IMR-90 (cell line): ENCODE measurements around the gene RADIL. TPM values are rescaled to one million over a fixed set of nuclear protein-coding genes. Genes with fewer than 3 reads are reported as not detected.

Source experiments
- ATAC-seq: fragments of 200-7000 bp; cut with Tn5 transposase; 2 replicates; pipeline ENCODE4 v1.9.1; 2020; ENCODE audit warnings: low read depth, mild to moderate bottlenecking, moderate library complexity
- BruUV-seq: library from RNA; stranded (reverse); fragments of 400-500 nt; replicated peaks from 2 replicates; lab custom pipeline; 2021; lab: Mats Ljungman, UMichigan
- CTCF ChIA-PET: fragments of 300-600 bp; formaldehyde crosslinking; extraction: SDS; loops from one replicate; lab custom pipeline; 2021; ENCODE audit warnings: antibody characterized with exemption; lab: Yijun Ruan, JAX
- POLR2A ChIA-PET: fragments of 300-600 bp; sonication (Branson Sonifier 250); formaldehyde crosslinking; loops from one replicate; lab custom pipeline; 2022; ENCODE audit warnings: antibody characterized with exemption; ENCODE audit not compliant: unreplicated experiment; lab: Charles Lee
- DNase-seq: peaks from one replicate; pipeline ENCODE4 v3.0.0; 2013
- H2AFZ ChIP-seq: replicated peaks from 2 replicates; pipeline ENCODE3; 2013; ENCODE audit warnings: low read length, mild to moderate bottlenecking; ENCODE audit not compliant: poor library complexity
- H2AK5ac ChIP-seq: 2 replicates; pipeline ENCODE4 v1.6.1; 2013; ENCODE audit warnings: low read depth, low read length, inconsistent platforms
- H2AK9ac ChIP-seq: replicated peaks from 2 replicates; pipeline ENCODE3; 2013; ENCODE audit warnings: mild to moderate bottlenecking, low read depth, low read length, moderate library complexity; ENCODE audit not compliant: poor library complexity
- H2BK120ac ChIP-seq: 2 replicates; pipeline ENCODE4 v1.6.1; 2013; ENCODE audit warnings: low read depth, low read length, inconsistent platforms
- H2BK15ac ChIP-seq: 3 replicates; pipeline ENCODE4 v1.6.1; 2013; ENCODE audit warnings: low read depth, low read length, inconsistent platforms
- H2BK20ac ChIP-seq: 2 replicates; pipeline ENCODE4 v1.6.1; 2013; ENCODE audit warnings: low read depth, mild to moderate bottlenecking, inconsistent platforms, low read length, moderate library complexity
- H2BK5ac ChIP-seq: 2 replicates; pipeline ENCODE4 v1.6.1; 2013; ENCODE audit warnings: mild to moderate bottlenecking, low read depth, low read length, inconsistent platforms; ENCODE audit not compliant: poor library complexity, severe bottlenecking
- H3K14ac ChIP-seq: replicated peaks from 2 replicates; pipeline ENCODE4 v1.6.1; 2013; ENCODE audit warnings: low read depth, low read length, inconsistent platforms
- H3K18ac ChIP-seq: 2 replicates; pipeline ENCODE4 v1.6.1; 2013; ENCODE audit warnings: low read depth, low read length, control low read depth
- H3K23ac ChIP-seq: 2 replicates; pipeline ENCODE4 v1.6.1; 2013; ENCODE audit warnings: low read depth, low read length, inconsistent platforms
- H3K27ac ChIP-seq: 2 replicates; pipeline ENCODE4 v1.5.1; 2013; ENCODE audit warnings: mild to moderate bottlenecking, control low read depth, low read length; ENCODE audit not compliant: insufficient read depth
- H3K27me3 ChIP-seq: 2 replicates; pipeline ENCODE4 v1.6.1; 2013; ENCODE audit warnings: low read length; ENCODE audit not compliant: control insufficient read depth, insufficient read depth
- H3K36me3 ChIP-seq: 2 replicates; pipeline ENCODE4 v1.6.1; 2013; ENCODE audit warnings: low read length, mixed read lengths; ENCODE audit not compliant: control insufficient read depth, insufficient read depth
- H3K4ac ChIP-seq: 2 replicates; pipeline ENCODE4 v1.6.1; 2013; ENCODE audit warnings: low read depth, low read length, inconsistent platforms
- H3K4me1 ChIP-seq: 2 replicates; pipeline ENCODE4 v1.6.1; 2013; ENCODE audit warnings: low read length, mixed read lengths; ENCODE audit not compliant: control insufficient read depth, insufficient read depth
- H3K4me2 ChIP-seq: 2 replicates; pipeline ENCODE4 v1.6.1; 2013; ENCODE audit warnings: low read depth, mild to moderate bottlenecking, control low read depth, low read length, moderate library complexity
- H3K4me3 ChIP-seq: 2 replicates; pipeline ENCODE4 v1.5.1; 2013; ENCODE audit warnings: low read depth, mild to moderate bottlenecking, control low read depth, low read length, moderate library complexity; ENCODE audit not compliant: insufficient read depth
- H3K56ac ChIP-seq: 2 replicates; pipeline ENCODE4 v1.6.1; 2013; ENCODE audit warnings: low read length, inconsistent platforms; ENCODE audit not compliant: insufficient read depth; ENCODE audit errors: extremely low read depth
- H3K79me1 ChIP-seq, 2 experiments: 2 replicates each; pipeline ENCODE4 v1.6.1; 2013; ENCODE audit warnings: low read length in 2 of 2, inconsistent platforms in 1 of 2, low read depth in 1 of 2
- H3K9ac ChIP-seq: 2 replicates; pipeline ENCODE4 v1.6.1; 2013; ENCODE audit warnings: low read depth, low read length, control low read depth
- H3K9me1 ChIP-seq: 2 replicates; pipeline ENCODE4 v1.6.1; 2013; ENCODE audit warnings: low read length, inconsistent platforms; ENCODE audit not compliant: insufficient read depth
- H3K9me3 ChIP-seq: 2 replicates; pipeline ENCODE4 v1.6.1; 2013; ENCODE audit warnings: low read length; ENCODE audit not compliant: control insufficient read depth, insufficient read depth
- H4K20me1 ChIP-seq: 2 replicates; pipeline ENCODE4 v1.6.1; 2013; ENCODE audit warnings: low read length, inconsistent platforms; ENCODE audit not compliant: insufficient read depth
- H4K5ac ChIP-seq: 2 replicates; pipeline ENCODE4 v1.6.1; 2013; ENCODE audit warnings: mild to moderate bottlenecking, low read depth, low read length, control low read depth
- H4K8ac ChIP-seq, 2 experiments: 2 replicates each; pipeline ENCODE4 v1.6.1; 2013; ENCODE audit warnings: low read depth in 2 of 2, low read length in 2 of 2, control low read depth in 1 of 2, inconsistent platforms in 1 of 2
- H4K91ac ChIP-seq: 2 replicates; pipeline ENCODE4 v1.6.1; 2013; ENCODE audit warnings: low read depth, low read length, inconsistent platforms; ENCODE audit not compliant: insufficient read depth
- BHLHE40 ChIP-seq: fragments of 150-350 bp; IDR thresholded peaks from 2 replicates; pipeline ENCODE4 v1.6.1; 2016; ENCODE audit warnings: mild to moderate bottlenecking, low read depth, low read length
- CEBPB ChIP-seq: IDR thresholded peaks from 2 replicates; pipeline ENCODE4 v1.6.1; 2012; ENCODE audit warnings: low read depth, low read length, improper control_type of control experiment
- CHD1 ChIP-seq: IDR thresholded peaks from 2 replicates; pipeline ENCODE4 v1.6.1; 2012; ENCODE audit warnings: low read depth, low read length, improper control_type of control experiment
- CTCF ChIP-seq: conservative IDR thresholded peaks from 2 replicates; pipeline ENCODE4 v1.5.1; 2012; ENCODE audit warnings: mild to moderate bottlenecking, low read depth, low read length, improper control_type of control experiment
- MAFK ChIP-seq: IDR thresholded peaks from 2 replicates; pipeline ENCODE4 v1.6.1; 2012; ENCODE audit warnings: low read depth, low read length, improper control_type of control experiment
- MAZ ChIP-seq: IDR thresholded peaks from 2 replicates; pipeline ENCODE4 v1.6.1; 2012; ENCODE audit warnings: low read depth, mild to moderate bottlenecking, low read length, improper control_type of control experiment, moderate library complexity, borderline replicate concordance
- MXI1 ChIP-seq: IDR thresholded peaks from 2 replicates; pipeline ENCODE4 v1.6.1; 2012; ENCODE audit warnings: low read depth, mild to moderate bottlenecking, low read length, moderate library complexity, borderline replicate concordance
- NFE2L2 ChIP-seq: fragments of 150-350 bp; IDR thresholded peaks from 2 replicates; pipeline ENCODE4 v1.6.1; 2016; ENCODE audit warnings: low read depth, mild to moderate bottlenecking, low read length
- RAD21 ChIP-seq: IDR thresholded peaks from 2 replicates; pipeline ENCODE4 v1.6.1; 2012; ENCODE audit warnings: low read length, improper control_type of control experiment
- RCOR1 ChIP-seq: IDR thresholded peaks from 2 replicates; pipeline ENCODE4 v1.6.1; 2012; ENCODE audit warnings: mild to moderate bottlenecking, low read length, improper control_type of control experiment; ENCODE audit not compliant: insufficient replicate concordance
- RFX5 ChIP-seq: IDR thresholded peaks from 2 replicates; pipeline ENCODE4 v1.8.0; 2012; ENCODE audit warnings: low read depth, mild to moderate bottlenecking, low read length, moderate library complexity
- SMC3 ChIP-seq: fragments of 150-350 bp; IDR thresholded peaks from 2 replicates; pipeline ENCODE4 v1.6.1; 2016; ENCODE audit warnings: low read depth, mild to moderate bottlenecking, antibody characterized with exemption, low read length, moderate library complexity
- WGBS, 2 experiments: methylation state at CpG; one replicate each; pipeline versions ENCODE4 v1.1.5 to v1.1.7; 2013; ENCODE audit warnings: missing lambda C conversion rate in 2 of 2; ENCODE audit not compliant: insufficient read length in 1 of 2; ENCODE audit errors: extremely low coverage in 2 of 2; 5-methylcytosine and 5-hydroxymethylcytosine counted together
- dilution Hi-C: fragments of 300-500 bp; cut with HindIII; formaldehyde crosslinking; loops from one replicate; pipeline ENCODE4 v1.14.3; 2018; ENCODE audit warnings: low sequenced_read_pairs; ENCODE audit not compliant: unreplicated experiment
- in situ Hi-C: fragments of 300-500 bp; cut with MboI; formaldehyde crosslinking; loops from 3 replicates; pipeline ENCODE4 v1.14.3; 2019; ENCODE audit warnings: low sequenced_read_pairs, inconsistent platforms, mixed read lengths
- intact Hi-C: fragments of 100-400 bp; cut with micrococcal nuclease; formaldehyde crosslinking; loops from 2 replicates; pipeline ENCODE4 v1.10.0; 2022
- polyA plus RNA-seq, 3 experiments: library from polyadenylated mRNA; depleted of rRNA; stranded (reverse); fragments of >200 nt; gene quantifications; 2 replicates each; pipeline ENCODE4 v1.2.3, GENCODE V29; 2012; ENCODE audit warnings: low replicate concordance in 1 of 3
- total RNA-seq: library from RNA; depleted of rRNA; stranded (reverse); fragments of >200 nt; gene quantifications from 2 replicates; pipeline ENCODE4 v1.2.3, GENCODE V29; 2012
- TF ChIP-seq, protein P1 (sequence below): fragments of 150-350 bp; IDR thresholded peaks from 2 replicates; pipeline ENCODE4 v1.6.1; 2016; ENCODE audit warnings: low read depth, mild to moderate bottlenecking, low read length, moderate library complexity, borderline replicate concordance

The RADIL gene
- total and polyA plus RNA-seq, 2 of the 4 experiments (the other 2 are of a cell fraction), result 0.18 to 0.48 TPM

GRCh38 chr7:4885317-4885807, 1.8 kb upstream of the RADIL start:
- H4K91ac ChIP-seq, result no peak overlapping the region
- H2AFZ ChIP-seq, result no peak overlapping the region
- no peak overlapping the region for H2AK5ac ChIP-seq
- no peak overlapping the region for H2BK20ac ChIP-seq
- no CpG with 5 or more reads among the region's 7 CpGs for WGBS, 2 experiments
- ChIA-PET POLR2A (no interaction called here), CTCF (no interaction called here)
- peaks cover 2% of the 10 kb centered on the region; the same call in 1 of the 2 replicates for H3K4me1 ChIP-seq
- H3K4me2 ChIP-seq, result no peak overlapping the region
- H2AK9ac ChIP-seq, result no peak overlapping the region
- H3K56ac ChIP-seq, result no peak overlapping the region
- no peak overlapping the region for H4K5ac ChIP-seq
- no peak overlapping the region for H2BK5ac ChIP-seq
- TF ChIP-seq NFE2L2, result no peak
- TF ChIP-seq, protein P1, sequence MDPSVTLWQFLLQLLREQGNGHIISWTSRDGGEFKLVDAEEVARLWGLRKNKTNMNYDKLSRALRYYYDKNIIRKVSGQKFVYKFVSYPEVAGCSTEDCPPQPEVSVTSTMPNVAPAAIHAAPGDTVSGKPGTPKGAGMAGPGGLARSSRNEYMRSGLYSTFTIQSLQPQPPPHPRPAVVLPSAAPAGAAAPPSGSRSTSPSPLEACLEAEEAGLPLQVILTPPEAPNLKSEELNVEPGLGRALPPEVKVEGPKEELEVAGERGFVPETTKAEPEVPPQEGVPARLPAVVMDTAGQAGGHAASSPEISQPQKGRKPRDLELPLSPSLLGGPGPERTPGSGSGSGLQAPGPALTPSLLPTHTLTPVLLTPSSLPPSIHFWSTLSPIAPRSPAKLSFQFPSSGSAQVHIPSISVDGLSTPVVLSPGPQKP, result no peak
- no peak for TF ChIP-seq MAZ
- TF ChIP-seq MXI1, result no peak
- no peak for TF ChIP-seq RAD21
- no peak for TF ChIP-seq SMC3
- TF ChIP-seq CHD1, result no peak
- no peak for TF ChIP-seq CEBPB
- TF ChIP-seq RCOR1, result no peak
- no peak for TF ChIP-seq CTCF
- TF ChIP-seq BHLHE40, result no peak
- no peak for TF ChIP-seq MAFK
- TF ChIP-seq RFX5, result no peak
- no peaks in the 10 kb centered on the region for H3K9me3 ChIP-seq
- no peaks in the 10 kb centered on the region for H4K20me1 ChIP-seq
- H3K18ac ChIP-seq, result no peak overlapping the region
- no TSS peak for BruUV-seq
- in situ Hi-C loops, result no loop called here
- H3K79me1 ChIP-seq, result no peaks in the 10 kb centered on the region
- no peak overlapping the region for H2BK15ac ChIP-seq
- H3K4ac ChIP-seq, result no peak overlapping the region
- no peak overlapping the region for H2BK120ac ChIP-seq
- no peaks in the 10 kb centered on the region for H3K9me1 ChIP-seq
- intact Hi-C loops, result no loop called here
- H3K14ac ChIP-seq, result no peak overlapping the region
- dilution Hi-C loops, result no loop called here
- no peaks in the 10 kb centered on the region for H3K36me3 ChIP-seq
- no peak overlapping the region for H3K23ac ChIP-seq
- no peaks in the 10 kb centered on the region; the same call in 1 of the 2 replicates for H3K27me3 ChIP-seq
- H3K27ac ChIP-seq, result no peak overlapping the region
- H3K9ac ChIP-seq, result no peak overlapping the region
- H4K8ac ChIP-seq, result no peak overlapping the region
- no peak for DNase-seq
- H3K4me3 ChIP-seq, result no peak overlapping the region
- ATAC-seq, result no peak
